HepG2 (cell line): ENCODE data around the gene PWWP2A. TPM values are rescaled to one million over a fixed set of nuclear protein-coding genes. Genes with fewer than 3 reads are reported as not detected.

Experiments
- ATAC-seq: fragments of 200-7000 bp; cut with Tn5 transposase; 3 replicates; pipeline ENCODE4 v1.9.1; 2020; ENCODE audit warnings: mild to moderate bottlenecking, moderate library complexity
- BruUV-seq: library from RNA; stranded (reverse); fragments of 400-500 nt; replicated peaks from 2 replicates; lab custom pipeline; 2021; lab: Mats Ljungman, UMichigan
- CTCF ChIA-PET: fragments of 300-600 bp; formaldehyde crosslinking; extraction: SDS; loops from one replicate; lab custom pipeline; 2021; ENCODE audit warnings: low total read pairs, inconsistent platforms, low intra/inter-chr PET ratio; lab: Yijun Ruan, JAX
- POLR2A ChIA-PET: fragments of 350-600 bp; sonication (Branson Sonifier 250); formaldehyde crosslinking; loops from one replicate; lab custom pipeline; 2020; ENCODE audit warnings: antibody characterized with exemption, inconsistent platforms; lab: Yijun Ruan, JAX
- DNase-seq: peaks from one replicate; pipeline ENCODE4 v3.0.0-alpha.2; 2015; ENCODE audit warnings: low spot score
- FAIRE-seq: peaks from 3 replicates; lab custom pipeline; 2011; peaks lifted over from hg19 to GRCh38; lab: Jason Lieb, UNC
- H2AFZ ChIP-seq: one replicate; pipeline ENCODE4 v1.6.1; 2011; ENCODE audit warnings: low read length, inconsistent platforms
- H3K27ac ChIP-seq: fragments of 300-600 bp; 3 replicates; pipeline ENCODE4 v1.8.0; 2011; ENCODE audit warnings: mixed run types, mild to moderate bottlenecking, mixed read lengths, low read length, inconsistent platforms; ENCODE audit not compliant: insufficient read depth; ENCODE audit errors: extremely low read length
- H3K27me3 ChIP-seq, 2 experiments: fragments of 200-600 bp in 1 of 2; 2 replicates in 1 of 2; 3 replicates in 1 of 2; pipeline versions ENCODE4 v1.6.0 to v1.8.0; 2011; ENCODE audit warnings: low read length in 2 of 2, mild to moderate bottlenecking in 2 of 2, moderate library complexity in 2 of 2, inconsistent platforms in 1 of 2; ENCODE audit not compliant: insufficient read depth in 2 of 2, control insufficient read depth in 1 of 2
- H3K36me3 ChIP-seq, 2 experiments: fragments of 200-600 bp in 1 of 2; replicated peaks in 1 of 2; 2 replicates in 1 of 2; 3 replicates in 1 of 2; pipeline versions ENCODE4 v1.5.1 to v1.8.0; 2011; ENCODE audit warnings: low read length in 2 of 2, inconsistent platforms in 1 of 2; ENCODE audit not compliant: insufficient read depth in 2 of 2, control insufficient read depth in 1 of 2
- H3K4me1 ChIP-seq: 2 replicates; pipeline ENCODE4 v1.5.1; 2012; ENCODE audit warnings: low read length, inconsistent platforms; ENCODE audit not compliant: insufficient read depth
- H3K4me2 ChIP-seq: 2 replicates; pipeline ENCODE4 v1.6.0; 2011; ENCODE audit warnings: low read depth, low read length, inconsistent platforms
- H3K4me3 ChIP-seq, 3 experiments: fragments of 200-600 bp in 1 of 3; sonication (generic), shearing (Covaris generic) in 1 of 3; replicated peaks in 1 of 3; 2 replicates each; pipeline ENCODE4 v1.5.1; 2011 to 2016; ENCODE audit warnings: low read length in 3 of 3, inconsistent platforms in 2 of 3, low read depth in 2 of 3, mild to moderate bottlenecking in 2 of 3, control low read depth in 1 of 3, mixed read lengths in 1 of 3; ENCODE audit not compliant: insufficient read depth in 1 of 3
- H3K79me2 ChIP-seq: one replicate; pipeline ENCODE4 v1.6.1; 2011; ENCODE audit warnings: low read length, inconsistent platforms; ENCODE audit not compliant: insufficient read depth
- H3K9ac ChIP-seq: 2 replicates; pipeline ENCODE4 v1.6.0; 2011; ENCODE audit warnings: mild to moderate bottlenecking, low read depth, low read length, inconsistent platforms; ENCODE audit not compliant: insufficient read depth
- H3K9me3 ChIP-seq: 2 replicates; pipeline ENCODE4 v1.5.1; 2012; ENCODE audit warnings: mild to moderate bottlenecking, low read length
- H4K20me1 ChIP-seq: 2 replicates; pipeline ENCODE4 v1.6.0; 2011; ENCODE audit warnings: inconsistent platforms, mild to moderate bottlenecking, low read length, moderate library complexity; ENCODE audit not compliant: insufficient read depth
- AKAP8 ChIP-seq: sonication (generic); formaldehyde crosslinking; IDR thresholded peaks from 2 replicates; pipeline ENCODE4 v1.5.1; 2020; ENCODE audit warnings: mild to moderate bottlenecking, missing genetic modification reagents
- DPF2 ChIP-seq: sonication (generic); formaldehyde crosslinking; IDR thresholded peaks from 2 replicates; pipeline ENCODE4 v1.4.0; 2020; ENCODE audit warnings: mild to moderate bottlenecking, low read depth, missing genetic modification reagents, borderline replicate concordance
- E2F5 ChIP-seq: sonication (generic); formaldehyde crosslinking; conservative IDR thresholded peaks from 2 replicates; pipeline ENCODE4 v1.4.0; 2020; ENCODE audit warnings: missing genetic modification reagents
- GATAD1 ChIP-seq: IDR thresholded peaks from 2 replicates; pipeline ENCODE4 v1.6.1; 2016; ENCODE audit warnings: missing genetic modification reagents, missing compliant biosample characterization
- MTA3 ChIP-seq: sonication (generic); formaldehyde crosslinking; IDR thresholded peaks from 2 replicates; pipeline ENCODE4 v1.4.0; 2020; ENCODE audit warnings: missing genetic modification reagents
- ONECUT2 ChIP-seq: sonication (generic); formaldehyde crosslinking; IDR thresholded peaks from 2 replicates; pipeline ENCODE4 v1.4.0; 2020; ENCODE audit warnings: missing genetic modification reagents
- SIN3A ChIP-seq: IDR thresholded peaks from 2 replicates; pipeline ENCODE4 v1.6.1; 2011; ENCODE audit warnings: low read depth, mild to moderate bottlenecking, control low read depth, low read length, borderline replicate concordance
- SKI ChIP-seq: fragments of 450-650 bp; IDR thresholded peaks from one replicate; pipeline ENCODE4 v1.6.1; 2018; ENCODE audit warnings: mild to moderate bottlenecking; ENCODE audit not compliant: partially characterized antibody
- ZC3H13 ChIP-seq: sonication (generic); formaldehyde crosslinking; IDR thresholded peaks from 2 replicates; pipeline ENCODE4 v1.8.1; 2023; ENCODE audit warnings: mild to moderate bottlenecking, missing genetic modification reagents, moderate library complexity
- ZFP36 ChIP-seq: fragments of 150-350 bp; IDR thresholded peaks from 2 replicates; pipeline ENCODE4 v1.6.1; 2018; ENCODE audit warnings: borderline replicate concordance, low read length, low read depth; ENCODE audit not compliant: partially characterized antibody
- ZMYM2 ChIP-seq: sonication (generic); formaldehyde crosslinking; IDR thresholded peaks from 2 replicates; pipeline ENCODE4 v1.8.0; 2022; ENCODE audit warnings: mild to moderate bottlenecking, missing genetic modification reagents
- ZNF549 ChIP-seq: sonication (generic); formaldehyde crosslinking; IDR thresholded peaks from 2 replicates; pipeline ENCODE4 v1.5.0; 2020; ENCODE audit warnings: missing genetic modification reagents
- ZNF552 ChIP-seq: sonication (generic); formaldehyde crosslinking; IDR thresholded peaks from 2 replicates; pipeline ENCODE4 v1.9.0; 2022; ENCODE audit warnings: missing genetic modification reagents, mild to moderate bottlenecking, borderline replicate concordance
- ZNF720 ChIP-seq: sonication (generic); formaldehyde crosslinking; IDR thresholded peaks from 2 replicates; pipeline ENCODE4 v1.4.0; 2020; ENCODE audit warnings: missing genetic modification reagents
- ZNF775 ChIP-seq: sonication (generic); formaldehyde crosslinking; IDR thresholded peaks from 2 replicates; pipeline ENCODE4 v1.4.0; 2020; ENCODE audit warnings: missing genetic modification reagents, mild to moderate bottlenecking, moderate library complexity, borderline replicate concordance
- ZNF883 ChIP-seq: sonication (generic); formaldehyde crosslinking; IDR thresholded peaks from 2 replicates; pipeline ENCODE4 v1.5.1; 2020; ENCODE audit warnings: mild to moderate bottlenecking, missing genetic modification reagents; ENCODE audit errors: not compliant biosample characterization
- WGBS: methylation state at CpG from one replicate; pipeline ENCODE4 v1.1.6; 2017; ENCODE audit warnings: low lambda C conversion rate; 5-methylcytosine and 5-hydroxymethylcytosine counted together
- in situ Hi-C: cut with HindIII; loops from 2 replicates; pipeline ENCODE4 v1.10.0; 2017; ENCODE audit warnings: low pct_unique_long_range_greater_than_20kb; ENCODE audit not compliant: extremely low pct_ligation_motif_present
- intact Hi-C: fragments of 100-400 bp; cut with micrococcal nuclease; formaldehyde crosslinking; loops from one replicate; pipeline ENCODE4 v1.10.0; 2022; ENCODE audit not compliant: unreplicated experiment
- polyA plus RNA-seq, 8 experiments: library from polyadenylated mRNA; depleted of rRNA in 3 of 8; stranded (reverse) in 7 of 8; unstranded in 1 of 8; fragments of >200 nt; fragmentation: Illumina TruSeq in 4 of 8; extraction: Trizol in 4 of 8; gene quantifications; 2 replicates each; pipeline versions ENCODE4 v1.2.1 to v1.2.3, GENCODE V29; 2011 to 2016; ENCODE audit warnings: low read depth in 4 of 8, missing spikeins in 1 of 8, mixed read lengths in 1 of 8; ENCODE audit not compliant: insufficient read depth in 1 of 8
- total RNA-seq, 5 experiments: library from RNA; depleted of rRNA; stranded (reverse); fragments of >200 nt; fragmentation: Illumina TruSeq; extraction: Trizol; gene quantifications; 2 replicates each; pipeline ENCODE4 v1.2.3, GENCODE V29; 2016; ENCODE audit warnings: low read depth in 1 of 5
- TF ChIP-seq, protein P1 (sequence below): sonication (generic); formaldehyde crosslinking; IDR thresholded peaks from 2 replicates; pipeline ENCODE4 v1.5.0; 2020; ENCODE audit warnings: mild to moderate bottlenecking, missing genetic modification reagents, borderline replicate concordance

PWWP2A gene
- total and polyA plus RNA-seq, 2 of the 13 experiments (the other 11 are each of a cell fraction or from before 2014, with no cell fraction given), result 7.3 to 16.9 TPM

- BruUV-seq, result no TSS peak
- Histone ChIP-seq H3K27ac (no peak overlapping the region), H3K9me3 (no peaks in the 10 kb centered on the region), H3K4me1 (no peaks in the 10 kb centered on the region), H3K27me3 (no peaks in the 10 kb centered on the region), H3K4me3 (no peak overlapping the region), H3K4me2 (no peak overlapping the region), H2AFZ (no peak overlapping the region), H3K79me2 (no peaks in the 10 kb centered on the region)
- no peak for FAIRE-seq
- intact Hi-C loops, result no loop called here
- WGBS, result 100% methylated on average over 2 of the region's 2 CpGs
- no peak for ATAC-seq
- no peak for DNase-seq
- in situ Hi-C loops, result no loop called here
- POLR2A ChIA-PET, result no interaction called here
- TF ChIP-seq ZNF552 (CRISPR knock-in tag), result no peak
- no peak for TF ChIP-seq ZNF775 (CRISPR knock-in tag)
- no peak for TF ChIP-seq GATAD1 (CRISPR knock-in tag)
- TF ChIP-seq SIN3A, result no peak
- no peak for TF ChIP-seq ZNF720
- TF ChIP-seq SKI, result no peak
- TF ChIP-seq AKAP8 (CRISPR knock-in tag), result no peak
- TF ChIP-seq MTA3 (CRISPR knock-in tag), result no peak
- no peak for TF ChIP-seq DPF2 (CRISPR knock-in tag)
- no peak for TF ChIP-seq ZNF549 (CRISPR knock-in tag)
- TF ChIP-seq, all 625 proteins: peak for 0
- CTCF ChIA-PET, result no interaction called here
- peaks cover 0 to 5% of the 10 kb centered on the region in 2 experiments; a peak in 2 of 5 replicates for H3K36me3 ChIP-seq
- H3K9ac ChIP-seq, result no peak overlapping the region
- H4K20me1 ChIP-seq, result no peaks in the 10 kb centered on the region
Observed at GRCh38 chr5:160076997-160077396, 42.3 kb downstream of the PWWP2A start.

- DNase-seq (no peak), ATAC-seq (no peak), FAIRE-seq (no peak)
- Histone ChIP-seq H3K4me3 (no peak overlapping the region), H2AFZ (no peak overlapping the region), H3K9me3 (no peaks in the 10 kb centered on the region), H3K79me2 (no peaks in the 10 kb centered on the region), H4K20me1 (no peaks in the 10 kb centered on the region), H3K4me2 (no peak overlapping the region), H3K27ac (no peak overlapping the region), H3K9ac (no peak overlapping the region), H3K27me3 (no peaks in the 10 kb centered on the region), H3K36me3 (peaks cover 0 to 5% of the 10 kb centered on the region in 2 experiments; a peak in 2 of 5 replicates), H3K4me1 (no peaks in the 10 kb centered on the region)
- BruUV-seq, result no TSS peak
- in situ Hi-C loops (no loop called here), intact Hi-C loops (no loop called here)
- POLR2A ChIA-PET, result no interaction called here
- CTCF ChIA-PET, result no interaction called here
- TF ChIP-seq ZFP36 (no peak), SIN3A (no peak), ZMYM2 (CRISPR knock-in tag) (no peak), ZNF883 (no peak), ZC3H13 (no peak), ONECUT2 (no peak), E2F5 (CRISPR knock-in tag) (no peak)
- TF ChIP-seq, protein P1, sequence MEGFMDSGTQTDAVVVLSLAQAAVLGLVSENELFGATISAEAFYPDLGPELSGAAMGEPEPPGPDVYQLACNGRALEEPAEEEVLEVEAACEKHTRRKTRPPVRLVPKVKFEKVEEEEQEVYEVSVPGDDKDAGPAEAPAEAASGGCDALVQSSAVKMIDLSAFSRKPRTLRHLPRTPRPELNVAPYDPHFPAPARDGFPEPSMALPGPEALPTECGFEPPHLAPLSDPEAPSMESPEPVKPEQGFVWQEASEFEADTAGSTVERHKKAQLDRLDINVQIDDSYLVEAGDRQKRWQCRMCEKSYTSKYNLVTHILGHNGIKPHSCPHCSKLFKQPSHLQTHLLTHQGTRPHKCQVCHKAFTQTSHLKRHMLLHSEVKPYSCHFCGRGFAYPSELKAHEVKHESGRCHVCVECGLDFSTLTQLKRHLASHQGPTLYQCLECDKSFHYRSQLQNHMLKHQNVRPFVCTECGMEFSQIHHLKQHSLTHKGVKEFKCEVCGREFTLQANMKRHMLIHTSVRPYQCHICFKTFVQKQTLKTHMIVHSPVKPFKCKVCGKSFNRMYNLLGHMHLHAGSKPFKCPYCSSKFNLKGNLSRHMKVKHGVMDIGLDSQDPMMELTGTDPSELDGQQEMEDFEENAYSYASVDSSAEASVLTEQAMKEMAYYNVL (CRISPR knock-in tag), result no peak
Observed at GRCh38 chr5:160075073-160075472, 44.2 kb downstream of the PWWP2A start.
